ENCODE data around the gene SLC39A13.

- TF ChIP-seq CTCF (conservative IDR thresholded peaks at IDR 0.05 in 1 of 2, IDR thresholded peaks at IDR 0.05 in 1 of 2; ENCODE audit: extremely low read depth in 1 of 2, insufficient read depth in 1 of 2, low read depth in 1 of 2, low read length in 2 of 2): no peak
- no peak for TF ChIP-seq EZH2 (IDR thresholded peaks at IDR 0.05; ENCODE audit: borderline replicate concordance, low read length)
Measured at GRCh38 chr11:47374720-47375019, 33.7 kb upstream of the SLC39A13 start.

All from mammary epithelial cell (primary cell).